HG02623 (cell line): Measurements from ENCODE around the gene SEZ6L.

Source experiments
- ATAC-seq: cut with Tn5 transposase; IDR thresholded peaks from one replicate; pipeline ENCODE4 v1.9.1; 2021; ENCODE audit warnings: moderate library complexity; ENCODE audit not compliant: unreplicated experiment

Gene SEZ6L

DNA sequence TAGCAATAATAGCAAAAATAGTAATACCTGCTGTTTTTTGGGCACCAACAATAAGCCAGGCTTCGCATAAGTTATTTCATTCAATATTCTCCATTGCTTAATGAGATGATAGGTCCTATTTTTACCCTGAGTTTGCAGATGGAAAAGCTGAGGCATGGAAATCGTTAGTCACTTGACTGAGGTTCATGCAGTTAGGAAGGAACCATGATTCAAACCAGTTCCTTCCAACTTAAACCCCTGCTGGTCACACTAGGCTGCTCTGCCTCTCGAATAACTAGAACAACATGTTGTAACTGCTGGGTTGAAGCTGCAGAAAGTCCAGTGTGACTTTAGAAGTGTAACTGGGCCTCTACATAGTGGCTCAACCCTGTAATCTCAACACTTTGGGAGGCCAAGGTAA is 69.3 kb downstream of the SEZ6L start:
- no peak for ATAC-seq

DNA sequence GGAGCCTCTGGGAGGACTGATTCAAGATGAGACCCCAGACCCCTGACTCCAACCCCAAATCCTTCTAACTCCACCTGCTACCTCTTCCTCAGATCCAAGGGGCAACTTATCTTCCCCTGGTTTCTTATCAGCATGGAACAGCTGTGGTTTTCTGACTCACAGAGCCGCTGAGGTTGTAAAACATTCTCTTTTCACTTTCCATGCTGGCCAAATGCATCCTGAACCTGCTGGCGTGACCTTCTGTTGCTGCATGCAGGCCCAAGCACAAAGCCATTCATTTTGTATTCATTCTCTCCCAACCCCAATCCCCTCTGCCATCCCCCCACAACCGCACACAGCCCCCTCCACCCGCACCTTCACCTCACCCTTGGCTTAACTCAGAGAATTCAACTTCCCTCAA is 70.3 kb downstream of the SEZ6L start:
- ATAC-seq, result no peak

DNA sequence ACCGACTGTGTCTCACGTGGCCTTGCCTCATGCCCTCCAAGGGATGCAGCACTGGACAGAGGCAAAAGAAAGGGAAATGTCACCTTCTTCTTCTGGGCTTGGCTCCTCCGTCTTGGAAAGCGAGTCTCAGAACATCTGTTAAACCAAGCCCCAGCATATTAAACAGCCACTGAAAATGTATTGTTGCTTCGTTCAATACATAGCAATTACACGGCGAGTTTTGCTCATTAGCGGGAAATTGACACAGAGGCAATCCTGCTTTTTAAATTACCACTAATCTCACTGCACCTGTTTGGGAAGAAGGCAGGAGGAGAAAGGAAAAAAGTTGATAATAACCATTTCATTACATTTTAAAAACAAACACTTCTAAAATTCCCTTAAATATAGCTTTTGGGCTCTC is 72.1 kb downstream of the SEZ6L start:
- no peak for ATAC-seq

DNA sequence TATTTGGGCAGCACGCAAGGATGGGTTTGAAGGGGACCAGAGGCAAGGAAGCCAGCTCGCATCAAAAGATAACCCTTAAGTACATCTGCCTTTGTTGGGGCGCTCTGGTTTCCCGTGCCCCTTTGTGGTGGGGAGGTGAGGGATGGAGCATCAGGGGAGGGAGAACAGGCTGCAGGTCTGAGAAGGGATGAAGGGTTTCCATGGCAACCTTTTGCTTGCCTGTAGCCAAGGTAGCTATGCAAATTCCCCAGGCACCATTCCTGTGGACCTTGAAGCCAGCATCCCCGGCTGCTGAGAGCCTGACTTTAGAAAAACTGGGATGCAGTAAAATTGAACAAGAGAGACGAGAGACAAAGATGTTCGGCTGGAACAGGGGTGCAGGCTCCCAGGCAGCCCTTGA is 75.7 kb downstream of the SEZ6L start:
- no peak for ATAC-seq

DNA sequence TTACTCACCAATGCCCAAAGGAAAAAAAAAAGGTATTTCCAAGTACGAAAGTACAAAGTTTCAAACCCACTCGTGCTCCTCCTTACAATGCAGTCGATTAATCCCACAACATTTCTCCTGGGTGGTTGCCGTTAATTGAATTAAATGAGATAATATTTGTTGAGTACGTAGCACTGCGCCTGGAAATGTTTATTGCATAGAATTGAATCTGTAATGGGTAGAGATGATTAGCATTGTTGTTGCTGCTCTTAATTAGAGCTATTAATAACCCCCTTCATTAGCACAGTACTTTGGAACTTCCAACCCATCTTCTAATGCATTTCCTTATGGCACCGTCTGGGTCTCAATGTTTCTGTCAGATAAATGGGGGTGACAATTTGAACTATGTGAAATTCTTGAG is 77.3 kb downstream of the SEZ6L start:
- ATAC-seq, result no peak

DNA sequence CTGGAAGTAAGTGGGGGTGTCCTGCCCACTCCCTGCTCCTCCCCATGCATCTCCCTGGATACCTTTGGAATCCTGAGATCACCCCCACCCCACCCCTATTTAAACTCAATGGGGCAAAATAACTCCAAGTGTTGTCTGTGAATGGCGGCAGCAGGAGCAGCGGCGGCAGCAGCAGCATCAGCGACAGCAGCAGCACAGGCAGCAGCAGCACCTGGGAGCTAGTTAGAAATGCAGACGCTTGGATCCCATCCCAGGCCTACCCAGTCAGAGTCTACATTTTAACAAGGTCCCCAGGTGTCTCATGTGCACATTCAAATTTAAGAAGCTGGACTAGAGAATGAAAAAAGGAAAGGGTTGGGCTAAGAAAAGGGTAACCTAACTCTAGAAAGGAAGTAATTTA is 82.6 kb downstream of the SEZ6L start:
- no peak for ATAC-seq

DNA sequence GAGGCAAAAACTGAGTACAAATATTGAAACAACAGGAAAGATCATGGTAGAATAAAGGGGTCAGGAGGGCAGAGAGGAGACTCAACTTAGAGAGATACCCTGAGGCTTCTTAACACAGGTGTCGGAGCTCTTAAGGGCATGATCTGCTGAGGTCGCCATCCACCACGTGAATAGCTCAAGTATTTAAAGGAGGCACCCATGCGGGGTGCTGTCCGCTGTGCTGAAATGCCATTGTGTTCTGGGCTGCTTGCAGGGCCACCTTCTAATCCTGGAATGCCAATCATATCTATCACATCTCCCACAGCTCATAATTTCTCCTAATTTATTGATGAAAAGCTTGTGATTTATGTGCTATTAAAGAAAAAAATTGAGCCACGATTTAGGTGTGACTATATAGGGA is 90.2 kb downstream of the SEZ6L start:
- ATAC-seq, result no peak

DNA sequence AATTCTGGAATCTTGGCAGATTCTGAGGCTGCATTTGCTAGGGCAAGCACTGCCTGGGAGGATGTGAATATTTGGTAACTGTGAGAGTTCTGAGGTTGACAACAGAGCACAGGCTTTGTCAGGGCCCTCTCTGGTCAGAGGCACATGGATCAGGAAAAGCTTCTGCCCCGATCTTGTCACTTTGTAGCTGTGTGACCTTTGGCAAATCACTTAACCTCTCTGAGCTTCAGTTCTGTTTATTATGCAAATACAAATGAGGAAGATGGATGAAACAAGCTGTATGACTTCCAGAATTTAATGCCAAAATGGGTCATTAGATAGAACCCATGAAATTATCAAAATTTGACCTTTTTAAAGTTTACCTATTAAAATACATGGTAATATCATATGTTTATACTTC is 94.9 kb downstream of the SEZ6L start:
- ATAC-seq, result no peak

DNA sequence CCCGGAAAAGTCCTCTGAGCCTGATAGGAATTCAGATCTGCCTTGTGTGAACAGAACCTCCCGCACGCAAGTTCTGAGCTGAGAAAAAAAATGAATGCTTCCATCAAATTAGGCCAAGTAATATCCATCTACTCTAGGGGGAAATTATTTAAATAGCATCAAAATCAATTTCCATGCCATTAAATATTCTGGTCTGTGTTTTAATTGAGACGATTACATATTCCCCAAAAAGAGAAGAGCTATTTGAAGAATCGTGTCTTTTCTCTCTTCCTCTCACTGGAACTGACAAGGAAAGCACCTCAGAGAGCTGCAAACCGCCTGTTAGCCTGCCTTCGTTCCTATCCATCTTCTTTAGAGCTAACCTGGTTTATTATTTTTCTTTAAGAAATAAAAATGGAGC is 96.0 kb downstream of the SEZ6L start:
- no peak for ATAC-seq

DNA sequence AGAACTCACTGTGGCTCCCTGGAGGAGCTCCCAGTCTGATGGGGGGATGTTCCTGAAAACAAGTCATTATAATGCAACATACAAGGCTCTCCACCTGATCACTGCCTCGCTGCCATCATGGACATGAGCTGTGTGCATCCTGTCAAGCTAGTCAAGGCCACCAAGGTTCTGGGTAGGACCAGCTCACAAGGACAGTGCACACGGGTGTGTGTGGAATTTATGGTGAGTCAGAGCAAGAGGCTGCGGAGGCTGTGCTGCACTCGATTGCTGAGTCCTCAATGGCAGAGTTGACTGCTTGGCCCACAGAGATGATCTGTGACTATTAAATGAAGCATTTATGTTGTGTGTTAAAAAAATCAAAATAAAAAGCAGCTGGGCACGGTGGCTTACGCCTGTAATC is 96.6 kb downstream of the SEZ6L start:
- ATAC-seq, result no peak

DNA sequence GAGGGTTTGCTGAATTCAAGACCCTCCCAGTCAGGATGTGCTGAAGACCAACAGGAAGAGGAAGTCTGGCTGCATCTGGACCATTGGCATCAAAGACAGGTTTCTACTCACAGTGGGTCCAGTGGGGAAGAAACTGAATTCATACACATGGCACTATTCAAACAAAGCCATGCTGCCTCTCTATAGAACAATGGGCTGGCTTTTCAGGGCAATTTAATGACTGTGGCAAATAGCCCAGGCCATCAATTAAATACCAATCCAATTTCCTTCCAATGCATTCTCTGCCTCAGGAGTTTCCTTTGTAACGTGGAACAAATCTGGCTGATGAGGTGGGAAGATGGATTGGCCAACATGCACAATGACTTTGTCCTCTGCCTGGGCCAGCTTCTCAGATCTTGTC is 98.6 kb downstream of the SEZ6L start:
- no peak for ATAC-seq

DNA sequence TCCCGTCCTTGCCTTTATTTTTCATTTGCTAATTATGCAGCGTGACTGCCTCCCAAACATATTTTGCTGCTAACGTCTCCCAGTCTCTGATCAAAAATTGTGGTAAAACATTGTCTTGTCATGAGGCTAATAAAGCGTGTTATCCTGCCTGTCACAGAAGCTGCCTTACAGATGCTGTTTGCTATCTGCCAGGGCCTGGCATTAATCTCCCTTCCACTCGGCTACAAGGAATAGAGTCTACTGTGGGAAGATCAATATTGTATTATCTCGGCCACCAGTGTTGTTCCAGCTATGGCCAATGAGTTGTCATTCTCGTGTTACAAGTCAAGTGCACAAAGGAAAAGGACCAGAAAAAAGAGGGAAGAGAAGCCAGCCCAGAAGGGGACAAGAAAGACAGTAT is 100.3 kb downstream of the SEZ6L start:
- ATAC-seq, result no peak

DNA sequence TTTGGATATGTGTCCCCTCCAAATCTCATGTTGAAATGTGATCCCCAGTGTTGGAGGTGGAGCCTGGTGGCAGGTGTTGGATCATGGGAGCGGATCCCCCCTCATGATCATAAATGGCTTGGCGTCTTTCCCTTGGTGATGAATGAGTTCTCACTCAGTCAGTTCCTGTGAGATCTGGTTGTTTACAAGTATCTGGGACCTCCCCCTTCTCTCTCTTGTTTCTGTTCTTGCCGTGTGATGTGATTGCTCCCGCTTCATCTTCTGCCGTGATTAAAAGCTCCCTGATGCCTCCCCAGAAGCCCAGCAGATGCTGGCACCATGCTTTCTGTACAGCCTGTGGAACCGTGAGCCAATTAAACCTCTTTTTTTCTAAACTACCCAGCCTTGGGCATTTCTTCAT is 102.2 kb downstream of the SEZ6L start:
- no peak for ATAC-seq

DNA sequence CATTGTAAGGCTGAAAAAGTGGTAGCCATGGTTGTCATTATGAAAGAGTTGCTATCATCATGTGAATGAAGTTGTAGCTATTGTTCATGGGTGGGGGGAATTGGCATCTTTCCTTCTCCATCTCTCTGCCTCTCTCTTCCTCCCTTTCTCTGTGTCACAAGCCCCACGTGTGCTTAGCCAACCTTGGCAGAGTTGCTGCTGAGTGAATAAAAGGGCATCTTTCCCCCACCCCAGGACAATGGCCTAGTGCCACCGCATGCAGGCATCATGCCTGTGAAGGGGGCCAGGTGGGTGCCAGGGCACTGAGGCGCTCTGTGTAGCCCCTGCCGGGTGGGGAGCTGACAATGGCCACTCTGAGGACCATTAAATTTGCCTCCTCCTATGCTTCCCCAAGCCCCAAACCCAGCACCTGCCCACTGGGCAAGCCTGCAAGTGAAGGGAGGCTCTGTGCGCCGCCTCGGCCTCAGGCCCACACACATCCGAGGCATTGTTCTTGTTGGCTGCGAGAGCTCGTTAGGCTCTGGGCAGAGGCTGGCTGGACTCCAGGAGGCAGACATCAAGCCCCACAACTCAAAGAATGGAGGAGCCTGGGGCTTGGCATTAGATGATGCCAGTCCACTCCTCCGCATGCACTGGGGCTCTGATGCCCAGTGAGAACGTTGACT is 103.9 kb downstream of the SEZ6L start:
- no peak for ATAC-seq

DNA sequence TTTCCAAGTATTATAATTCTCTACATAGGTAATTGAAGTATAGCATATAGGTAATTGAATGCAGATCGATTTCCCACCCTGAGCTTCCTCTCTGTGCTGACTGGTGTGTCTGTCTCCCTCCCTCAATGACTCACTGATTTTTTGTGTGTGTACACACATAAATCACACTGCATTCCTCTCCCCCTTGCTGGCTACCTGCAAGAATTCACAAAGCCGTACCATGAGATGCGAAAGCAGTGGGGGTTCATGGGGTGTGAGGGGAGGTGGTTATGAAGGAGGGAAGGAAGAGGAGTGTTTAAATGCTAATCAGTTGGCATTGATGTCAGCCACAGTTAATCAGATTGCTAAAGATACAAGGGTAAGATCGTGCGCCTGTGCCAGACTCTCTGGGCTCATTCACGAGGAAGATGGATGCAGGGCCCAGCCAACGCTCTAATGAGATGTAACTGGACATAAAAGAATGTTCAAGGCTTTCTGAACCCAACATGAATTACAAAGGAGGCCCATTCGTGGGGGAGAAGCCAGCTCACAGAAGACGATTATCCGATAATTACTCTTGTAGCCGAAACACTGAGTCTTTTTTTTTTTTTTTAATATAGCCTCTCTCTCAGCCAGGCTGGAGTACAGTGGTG is 107.4 kb downstream of the SEZ6L start:
- no peak for ATAC-seq

DNA sequence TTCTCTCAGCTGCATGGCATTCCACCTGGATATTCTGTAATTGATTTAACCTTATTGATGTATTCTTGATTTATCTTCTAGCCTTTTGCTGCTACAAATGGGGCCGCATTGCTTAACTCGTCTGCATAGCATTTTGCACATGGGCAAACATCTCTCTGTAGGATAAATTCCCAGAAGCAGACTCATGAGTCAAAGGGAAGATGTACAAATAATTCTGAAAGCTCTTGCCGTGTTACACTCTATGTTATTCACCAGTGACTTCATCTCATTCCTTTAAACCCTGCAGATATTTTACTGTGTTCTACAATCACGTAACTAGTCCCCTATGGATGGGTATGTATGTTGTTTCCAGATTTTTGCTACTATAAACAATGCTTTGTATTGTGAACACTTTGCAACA is 112.7 kb downstream of the SEZ6L start:
- ATAC-seq, result no peak

DNA sequence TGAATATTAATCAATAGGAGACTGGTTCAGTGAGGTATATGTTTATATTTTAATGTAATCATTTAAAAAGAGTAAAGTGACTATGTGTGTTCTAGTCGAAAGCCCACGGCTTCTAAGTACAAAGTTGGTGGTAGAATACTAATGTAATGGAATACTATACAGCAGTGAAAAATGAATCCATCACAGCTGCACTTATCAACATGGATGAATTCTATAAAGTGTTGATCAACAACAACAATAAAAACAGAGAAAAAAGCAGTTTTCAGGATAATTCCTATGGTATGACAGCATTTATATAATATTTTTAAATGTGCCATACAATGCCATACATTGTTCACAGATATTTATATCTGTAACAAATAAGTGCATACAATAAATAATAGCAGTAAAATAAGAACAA is 114.1 kb downstream of the SEZ6L start:
- ATAC-seq, result no peak

DNA sequence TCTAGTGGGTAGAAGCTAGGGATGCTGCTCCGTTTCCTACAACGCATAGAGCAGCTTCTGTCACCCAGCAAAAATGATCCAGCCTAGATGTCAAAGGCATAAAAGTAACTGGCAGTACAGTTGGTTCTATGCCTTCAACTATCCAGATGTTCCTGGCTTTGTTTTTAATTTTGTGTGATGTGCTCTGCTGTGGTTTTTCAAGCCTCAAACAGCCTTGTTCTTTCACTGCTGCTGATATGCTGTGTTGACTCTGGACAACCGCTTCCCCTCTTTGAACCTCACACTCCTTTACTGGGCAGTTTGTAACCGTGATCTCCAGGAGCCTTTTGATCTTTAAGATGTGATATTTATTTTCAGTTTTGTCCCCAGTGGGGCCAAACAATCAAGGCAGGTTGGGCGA is 116.4 kb downstream of the SEZ6L start:
- no peak for ATAC-seq

DNA sequence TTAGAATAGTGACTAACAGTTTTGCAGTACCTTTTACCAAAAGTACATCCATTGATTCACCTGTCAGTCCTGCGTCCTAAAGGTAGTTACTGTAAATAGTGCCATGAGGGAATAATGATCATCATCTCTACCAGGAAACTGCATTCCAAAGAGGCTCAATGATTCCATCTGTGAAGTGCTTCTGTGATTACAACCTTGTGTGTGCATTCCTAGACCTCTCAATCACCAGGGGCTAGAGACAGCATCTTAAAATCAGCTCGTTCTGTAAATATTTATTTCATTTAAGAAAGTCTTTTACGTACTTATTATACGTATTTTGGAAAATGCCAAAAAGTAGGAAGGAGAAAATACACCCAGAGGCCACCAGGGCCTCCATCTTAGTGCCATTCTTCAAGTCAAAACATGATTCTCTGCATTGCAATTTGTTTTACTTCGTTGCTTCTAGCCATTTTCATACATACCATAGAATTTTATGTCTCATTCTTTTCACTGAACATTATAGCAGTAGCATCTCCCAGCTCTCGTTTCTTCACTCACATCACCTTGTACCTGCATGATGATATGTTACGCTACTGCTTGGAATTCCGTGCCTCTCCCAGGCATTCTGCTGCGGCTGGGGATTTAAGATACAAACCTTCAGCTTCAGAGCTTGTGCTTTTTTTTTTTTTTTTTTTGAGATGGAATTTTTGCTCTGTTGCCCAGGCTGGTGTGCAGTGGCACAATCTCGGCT is 117.0 kb downstream of the SEZ6L start:
- ATAC-seq, result no peak

DNA sequence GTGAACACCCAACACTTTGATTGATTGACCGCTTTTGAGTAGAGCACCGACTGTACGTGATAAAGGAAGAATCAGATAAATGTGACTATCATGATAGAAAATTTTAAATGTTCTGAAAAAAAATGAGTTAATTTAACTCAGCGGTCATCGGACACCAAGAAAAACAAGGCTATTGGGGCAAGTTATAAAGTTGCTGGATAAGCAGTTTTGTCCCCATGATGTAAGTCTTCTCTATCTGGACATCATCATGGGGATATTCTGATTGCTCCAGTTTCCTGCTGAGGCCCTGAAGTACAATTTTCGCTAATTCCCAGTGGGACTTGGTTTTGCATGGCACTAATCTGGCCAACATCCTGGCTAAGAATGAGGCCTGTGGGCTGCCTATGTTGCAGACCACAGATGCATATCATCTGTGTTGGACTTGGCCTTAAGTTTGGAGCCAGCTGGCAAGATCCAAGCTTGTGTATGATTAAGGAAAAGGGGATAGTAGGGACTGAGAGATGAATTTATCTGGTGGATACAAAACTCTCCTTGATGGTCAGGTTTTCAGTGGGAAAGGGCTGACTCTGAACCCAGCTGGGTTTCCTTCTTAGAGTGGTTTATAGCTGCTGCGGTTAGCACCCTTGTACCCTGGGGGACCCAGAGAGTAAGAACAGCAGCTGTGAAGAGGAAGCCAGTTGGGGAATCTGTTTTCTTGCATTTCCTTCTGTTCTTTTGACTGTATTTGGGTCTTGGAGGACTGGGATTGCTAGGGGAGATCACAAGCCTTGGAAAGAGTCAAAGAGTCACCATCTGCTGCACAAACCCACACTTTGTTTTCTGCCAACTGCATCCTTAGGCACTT is 118.3 kb downstream of the SEZ6L start:
- no peak for ATAC-seq

DNA sequence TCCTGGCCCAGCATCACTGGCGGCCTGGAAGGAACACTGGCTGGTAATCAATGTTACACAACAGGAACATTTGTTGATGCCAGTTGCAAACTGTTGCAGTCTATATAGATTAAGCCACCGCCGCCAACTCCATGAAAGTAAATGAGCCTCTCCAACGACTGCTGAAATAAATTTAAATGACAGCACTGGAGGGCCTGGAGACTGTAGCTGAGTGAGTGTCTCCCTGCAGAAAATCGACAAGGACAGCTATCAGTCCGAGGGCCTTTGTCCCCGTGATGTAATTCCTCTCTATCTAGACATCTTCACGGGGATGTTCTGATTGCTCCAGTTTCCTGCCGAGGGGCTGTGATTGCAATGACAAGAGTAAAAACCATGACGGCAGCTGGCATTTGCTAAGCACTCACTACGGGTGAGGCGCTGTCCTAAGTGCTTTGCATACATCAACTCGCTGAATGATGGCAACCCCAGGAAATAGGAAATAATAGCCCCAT is 120.4 kb downstream of the SEZ6L start:
- ATAC-seq, result no peak
